CMK (cell line): ENCODE data around the gene RNF138.
"Not testable (repeated sequence)": the region's sequence is repeated elsewhere in the genome, so short reads cannot be mapped to it uniquely, and the experiment has no call there.

Experiments
- DNase-seq: peaks from one replicate; pipeline ENCODE4 v3.0.0-alpha.2; 2010; ENCODE audit warnings: low read depth

Gene RNF138

DNA sequence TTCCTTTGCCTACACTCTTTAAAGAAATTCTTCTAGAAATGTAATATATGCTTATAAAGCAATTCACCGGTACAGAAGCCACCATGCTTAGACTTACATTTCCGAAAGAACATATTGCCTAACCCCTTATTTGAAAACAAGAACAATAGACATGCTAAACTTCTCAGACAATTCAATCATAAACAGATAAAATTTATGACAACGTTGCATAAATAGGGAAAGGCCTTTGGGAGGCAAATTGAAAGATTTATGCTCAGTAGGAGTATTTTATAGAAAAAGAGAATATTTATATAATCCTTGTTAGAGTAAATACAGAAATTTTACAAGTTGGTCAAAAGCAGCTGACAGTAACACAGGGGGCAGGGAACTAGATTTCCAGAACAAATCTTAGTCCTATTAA lies 82.0 kb downstream of the RNF138 start:
- DNase-seq = no peak

DNA sequence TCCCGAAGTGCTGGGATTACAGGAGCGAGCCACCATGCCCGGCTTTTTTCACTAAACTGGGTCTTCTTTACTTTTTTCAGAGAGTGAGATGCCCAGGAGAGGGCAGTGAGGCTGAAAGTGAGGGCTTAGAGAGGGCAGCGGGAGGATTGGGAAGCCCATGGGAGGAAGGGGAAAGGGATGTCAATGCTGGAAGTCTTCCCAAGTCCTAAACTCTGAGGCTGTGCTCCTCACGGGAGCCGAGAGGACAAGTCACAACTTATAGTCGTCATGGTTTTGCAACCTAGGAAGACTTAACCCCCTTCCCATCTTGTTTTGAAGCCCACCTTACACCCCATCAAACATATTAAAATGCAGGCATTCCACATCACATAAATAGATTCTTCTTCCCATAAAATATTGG lies 83.0 kb downstream of the RNF138 start:
- no peak for DNase-seq

- no peak for DNase-seq
Observed at GRCh38 chr18:32175265-32175664, 83.6 kb downstream of the RNF138 start.

DNA sequence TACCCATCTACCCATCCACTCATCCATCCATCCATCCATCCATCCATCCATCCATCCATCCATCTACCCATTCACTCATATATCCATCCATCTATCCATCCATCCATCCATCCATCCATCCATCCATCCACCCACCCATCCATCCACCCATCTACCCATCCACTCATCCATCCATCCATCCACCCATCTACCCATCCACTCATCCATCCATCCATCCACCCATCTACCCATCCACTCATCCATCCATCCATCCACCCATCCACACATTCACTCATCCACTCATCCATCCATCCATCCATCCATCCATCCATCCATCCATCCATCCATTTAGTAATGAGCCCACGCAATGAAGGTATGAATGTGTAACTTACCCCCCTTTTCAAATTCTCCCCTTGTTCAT lies 85.1 kb downstream of the RNF138 start:
- DNase-seq = not testable (repeated sequence)

DNA sequence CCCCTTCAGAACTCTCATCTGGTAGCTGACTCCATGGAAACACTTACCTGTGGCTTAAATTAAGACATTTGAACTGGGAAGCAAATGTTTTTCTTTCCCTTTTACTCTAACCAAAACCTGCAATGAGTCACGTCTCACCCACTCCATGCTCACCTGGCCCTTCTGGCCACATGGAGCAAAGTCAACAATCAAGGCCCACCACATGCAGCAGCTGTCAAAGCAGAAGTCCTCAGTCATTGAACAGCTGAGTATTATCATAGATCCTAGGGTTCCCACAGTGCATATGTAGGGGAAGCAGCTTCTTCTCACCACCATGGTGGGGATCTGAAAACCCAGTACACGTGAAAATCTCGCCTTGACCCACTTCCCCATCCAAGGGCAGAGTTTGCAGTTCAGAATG lies 85.9 kb downstream of the RNF138 start:
- DNase-seq = no peak
